ENCODE data around the gene NIT1. TPM values are rescaled to one million over a fixed set of nuclear protein-coding genes. Genes with fewer than 3 reads are reported as not detected.

Gene NIT1
- total and polyA plus RNA-seq, 2 donors, result 28.0 to 61.4 TPM

GRCh38 chr1:161161652-161162051 is 43.7 kb downstream of the NIT1 start:
- H3K27me3 ChIP-seq (ENCODE audit: control insufficient read depth in 2 of 2, insufficient read depth in 1 of 2, low read length in 1 of 2), result no peaks in the 10 kb centered on the region
- no peak overlapping the region for H3K4me3 ChIP-seq (ENCODE audit: low read length in 2 of 2)
- WGBS, result 98% methylated on average over 5 of the region's 5 CpGs
- no peaks in the 10 kb centered on the region for H3K9me3 ChIP-seq (ENCODE audit: control insufficient read depth in 2 of 2, insufficient read depth in 1 of 2, low read length in 1 of 2)
- peaks cover 45 to 50% of the 10 kb centered on the region in 2 donors for H3K36me3 ChIP-seq (ENCODE audit: control insufficient read depth in 2 of 2, insufficient read depth in 2 of 2, low read length in 1 of 2)
- H3K4me1 ChIP-seq (ENCODE audit: control insufficient read depth in 2 of 2, insufficient read depth in 2 of 2, low read length in 2 of 2), result peaks cover 13 to 32% of the 10 kb centered on the region in 2 donors
- DNase-seq (ENCODE audit: low read depth in 6 of 9, low spot score in 9 of 9), result no peak
- no peak overlapping the region for H3K27ac ChIP-seq (ENCODE audit: low read depth in 1 of 2, low read length in 1 of 2)

GRCh38 chr1:161162052-161162451 is 44.1 kb downstream of the NIT1 start:
- Histone ChIP-seq H3K27ac (ENCODE audit: low read depth in 1 of 2, low read length in 1 of 2) (no peak overlapping the region), H3K9me3 (ENCODE audit: control insufficient read depth in 2 of 2, insufficient read depth in 1 of 2, low read length in 1 of 2) (no peaks in the 10 kb centered on the region), H3K4me1 (ENCODE audit: control insufficient read depth in 2 of 2, insufficient read depth in 2 of 2, low read length in 2 of 2) (peaks cover 17 to 36% of the 10 kb centered on the region in 2 donors), H3K36me3 (ENCODE audit: control insufficient read depth in 2 of 2, insufficient read depth in 2 of 2, low read length in 1 of 2) (peaks cover 42 to 46% of the 10 kb centered on the region in 2 donors), H3K4me3 (ENCODE audit: low read length in 2 of 2) (no peak overlapping the region), H3K27me3 (ENCODE audit: control insufficient read depth in 2 of 2, insufficient read depth in 1 of 2, low read length in 1 of 2) (no peaks in the 10 kb centered on the region)
- DNase-seq (ENCODE audit: low read depth in 6 of 9, low spot score in 9 of 9), result no peak
- WGBS, result 95% methylated on average over 7 of the region's 7 CpGs

- peaks cover 20 to 39% of the 10 kb centered on the region in 2 donors for H3K4me1 ChIP-seq (ENCODE audit: control insufficient read depth in 2 of 2, insufficient read depth in 2 of 2, low read length in 2 of 2)
- 97% methylated on average over 10 of the region's 10 CpGs for WGBS
- H3K27me3 ChIP-seq (ENCODE audit: control insufficient read depth in 2 of 2, insufficient read depth in 1 of 2, low read length in 1 of 2), result no peaks in the 10 kb centered on the region
- H3K36me3 ChIP-seq (ENCODE audit: control insufficient read depth in 2 of 2, insufficient read depth in 2 of 2, low read length in 1 of 2), result peaks cover 39% of the 10 kb centered on the region in 2 donors
- H3K9me3 ChIP-seq (ENCODE audit: control insufficient read depth in 2 of 2, insufficient read depth in 1 of 2, low read length in 1 of 2), result no peaks in the 10 kb centered on the region
- no peak overlapping the region for H3K27ac ChIP-seq (ENCODE audit: low read depth in 1 of 2, low read length in 1 of 2)
- H3K4me3 ChIP-seq (ENCODE audit: low read length in 2 of 2), result no peak overlapping the region
- no peak for DNase-seq (ENCODE audit: low read depth in 6 of 9, low spot score in 9 of 9)
Measured at GRCh38 chr1:161162806-161163205, 44.9 kb downstream of the NIT1 start.

- no peak overlapping the region for H3K27ac ChIP-seq (ENCODE audit: low read depth in 1 of 2, low read length in 1 of 2)
- H3K9me3 ChIP-seq (ENCODE audit: control insufficient read depth in 2 of 2, insufficient read depth in 1 of 2, low read length in 1 of 2), result no peaks in the 10 kb centered on the region
- H3K36me3 ChIP-seq (ENCODE audit: control insufficient read depth in 2 of 2, insufficient read depth in 2 of 2, low read length in 1 of 2), result peaks cover 29 to 32% of the 10 kb centered on the region in 2 donors
- H3K27me3 ChIP-seq (ENCODE audit: control insufficient read depth in 2 of 2, insufficient read depth in 1 of 2, low read length in 1 of 2), result no peaks in the 10 kb centered on the region
- WGBS, result 97% methylated on average over 5 of the region's 5 CpGs
- H3K4me3 ChIP-seq (ENCODE audit: low read length in 2 of 2), result no peak overlapping the region
- DNase-seq (ENCODE audit: low read depth in 6 of 9, low spot score in 9 of 9), result no peak
- H3K4me1 ChIP-seq (ENCODE audit: control insufficient read depth in 2 of 2, insufficient read depth in 2 of 2, low read length in 2 of 2), result peaks cover 20 to 34% of the 10 kb centered on the region in 2 donors
Measured at GRCh38 chr1:161163793-161164192, 45.9 kb downstream of the NIT1 start.

GRCh38 chr1:161164901-161165610 is 47.2 kb downstream of the NIT1 start:
- Histone ChIP-seq H3K36me3 (ENCODE audit: control insufficient read depth in 2 of 2, insufficient read depth in 2 of 2, low read length in 1 of 2) (peaks cover 34 to 40% of the 10 kb centered on the region in 2 donors), H3K9me3 (ENCODE audit: control insufficient read depth in 2 of 2, insufficient read depth in 1 of 2, low read length in 1 of 2) (no peaks in the 10 kb centered on the region), H3K27ac (ENCODE audit: low read depth in 1 of 2, low read length in 1 of 2) (peak overlapping the region in 1 of 2 donors; percentile 95), H3K4me3 (ENCODE audit: low read length in 2 of 2) (peak overlapping the region; percentile 62 to 79), H3K27me3 (ENCODE audit: control insufficient read depth in 2 of 2, insufficient read depth in 1 of 2, low read length in 1 of 2) (no peaks in the 10 kb centered on the region), H3K4me1 (ENCODE audit: control insufficient read depth in 2 of 2, insufficient read depth in 2 of 2, low read length in 2 of 2) (peaks cover 16 to 27% of the 10 kb centered on the region in 2 donors)
- 80% methylated on average over 14 of the region's 14 CpGs for WGBS
- no peak for DNase-seq (ENCODE audit: low read depth in 6 of 9, low spot score in 9 of 9)

- Histone ChIP-seq H3K36me3 (ENCODE audit: control insufficient read depth in 2 of 2, insufficient read depth in 2 of 2, low read length in 1 of 2) (peaks cover 37 to 47% of the 10 kb centered on the region in 2 donors), H3K9me3 (ENCODE audit: control insufficient read depth in 2 of 2, insufficient read depth in 1 of 2, low read length in 1 of 2) (no peaks in the 10 kb centered on the region), H3K4me1 (ENCODE audit: control insufficient read depth in 2 of 2, insufficient read depth in 2 of 2, low read length in 2 of 2) (peaks cover 12 to 21% of the 10 kb centered on the region in 2 donors), H3K4me3 (ENCODE audit: low read length in 2 of 2) (peak within 1 kb of the TSS; percentile 62 to 79), H3K27me3 (ENCODE audit: control insufficient read depth in 2 of 2, insufficient read depth in 1 of 2, low read length in 1 of 2) (no peaks in the 10 kb centered on the region), H3K27ac (ENCODE audit: low read depth in 1 of 2, low read length in 1 of 2) (peak within 1 kb of the TSS; percentile 85 to 95)
- under 1% methylated on average over 54 of the region's 54 CpGs for WGBS
- DNase-seq (ENCODE audit: low read depth in 6 of 9, low spot score in 9 of 9), result peak; percentile 83 to 97 (median 92)
Measured at GRCh38 chr1:161165742-161166668, 48.1 kb downstream of the NIT1 start, which contains the start of gene PPOX. TSS of gene PPOX (plus strand) at chr1:161166426. CDS start at chr1:161166848, 422 bp downstream.

GRCh38 chr1:161166669-161167548 is 49.0 kb downstream of the NIT1 start:
- no peak for DNase-seq (ENCODE audit: low read depth in 6 of 9, low spot score in 9 of 9)
- peaks cover 46 to 54% of the 10 kb centered on the region in 2 donors for H3K36me3 ChIP-seq (ENCODE audit: control insufficient read depth in 2 of 2, insufficient read depth in 2 of 2, low read length in 1 of 2)
- WGBS, result 13% methylated on average over 33 of the region's 33 CpGs
- peak overlapping the region; percentile 62 to 79 for H3K4me3 ChIP-seq (ENCODE audit: low read length in 2 of 2)
- no peaks in the 10 kb centered on the region for H3K27me3 ChIP-seq (ENCODE audit: control insufficient read depth in 2 of 2, insufficient read depth in 1 of 2, low read length in 1 of 2)
- peak overlapping the region; percentile 58 for H3K27ac ChIP-seq (ENCODE audit: low read depth in 1 of 2, low read length in 1 of 2)
- peaks cover 12 to 21% of the 10 kb centered on the region in 2 donors for H3K4me1 ChIP-seq (ENCODE audit: control insufficient read depth in 2 of 2, insufficient read depth in 2 of 2, low read length in 2 of 2)
- no peaks in the 10 kb centered on the region for H3K9me3 ChIP-seq (ENCODE audit: control insufficient read depth in 2 of 2, insufficient read depth in 1 of 2, low read length in 1 of 2)

GRCh38 chr1:161168906-161169305 is 51.0 kb downstream of the NIT1 start:
- Histone ChIP-seq H3K4me1 (ENCODE audit: control insufficient read depth in 2 of 2, insufficient read depth in 2 of 2, low read length in 2 of 2) (peaks cover 12 to 21% of the 10 kb centered on the region in 2 donors), H3K36me3 (ENCODE audit: control insufficient read depth in 2 of 2, insufficient read depth in 2 of 2, low read length in 1 of 2) (peaks cover 55% of the 10 kb centered on the region in 2 donors), H3K4me3 (ENCODE audit: low read length in 2 of 2) (no peak overlapping the region), H3K27ac (ENCODE audit: low read depth in 1 of 2, low read length in 1 of 2) (no peak overlapping the region), H3K9me3 (ENCODE audit: control insufficient read depth in 2 of 2, insufficient read depth in 1 of 2, low read length in 1 of 2) (no peaks in the 10 kb centered on the region), H3K27me3 (ENCODE audit: control insufficient read depth in 2 of 2, insufficient read depth in 1 of 2, low read length in 1 of 2) (no peaks in the 10 kb centered on the region)
- no peak for DNase-seq (ENCODE audit: low read depth in 6 of 9, low spot score in 9 of 9)
- WGBS, result 96% methylated on average over 9 of the region's 9 CpGs

Data from thymus (tissue), 11 donors.